Esophagus squamous epithelium (tissue), 4 donors: ENCODE data around the gene PDS5A.

Source experiments
- POLR2A ChIP-seq, 4 donors: fragments of 450-650 bp; IDR thresholded peaks; one replicate each; pipeline ENCODE4 v1.6.1; 2017; ENCODE audit warnings: antibody characterized with exemption in 4 of 4, mild to moderate bottlenecking in 4 of 4, moderate library complexity in 3 of 4
- TF ChIP-seq, protein P1 (sequence below), 6 experiments: fragments of 450-650 bp in 4 of 6; fragments of 200-600 bp in 2 of 6; sonication (generic) in 2 of 6; IDR thresholded peaks; one replicate each; pipeline ENCODE4 v1.5.1; 2016 to 2019; ENCODE audit warnings: antibody characterized with exemption in 6 of 6, mild to moderate bottlenecking in 4 of 6, moderate library complexity in 4 of 6

DNA sequence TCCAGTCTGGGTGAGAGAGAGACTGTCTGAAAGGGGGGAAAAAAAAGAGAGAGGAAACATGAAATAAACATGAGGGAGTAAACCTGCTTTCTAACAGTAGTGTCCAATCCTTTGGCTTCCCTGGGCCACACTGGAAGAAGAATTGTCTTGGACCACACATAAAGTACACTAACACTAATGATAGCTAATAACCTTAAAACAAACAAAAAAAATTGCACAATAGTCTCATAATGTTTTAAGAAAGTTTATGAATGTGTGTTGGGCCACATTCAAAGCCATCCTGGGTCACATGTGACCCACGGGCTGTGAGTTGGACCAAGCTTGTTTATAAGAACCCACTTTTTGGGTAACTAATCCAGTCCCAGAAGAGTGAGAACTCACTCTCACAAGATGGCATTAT, 30.3 kb downstream of the PDS5A start:
- TF ChIP-seq, protein P1, sequence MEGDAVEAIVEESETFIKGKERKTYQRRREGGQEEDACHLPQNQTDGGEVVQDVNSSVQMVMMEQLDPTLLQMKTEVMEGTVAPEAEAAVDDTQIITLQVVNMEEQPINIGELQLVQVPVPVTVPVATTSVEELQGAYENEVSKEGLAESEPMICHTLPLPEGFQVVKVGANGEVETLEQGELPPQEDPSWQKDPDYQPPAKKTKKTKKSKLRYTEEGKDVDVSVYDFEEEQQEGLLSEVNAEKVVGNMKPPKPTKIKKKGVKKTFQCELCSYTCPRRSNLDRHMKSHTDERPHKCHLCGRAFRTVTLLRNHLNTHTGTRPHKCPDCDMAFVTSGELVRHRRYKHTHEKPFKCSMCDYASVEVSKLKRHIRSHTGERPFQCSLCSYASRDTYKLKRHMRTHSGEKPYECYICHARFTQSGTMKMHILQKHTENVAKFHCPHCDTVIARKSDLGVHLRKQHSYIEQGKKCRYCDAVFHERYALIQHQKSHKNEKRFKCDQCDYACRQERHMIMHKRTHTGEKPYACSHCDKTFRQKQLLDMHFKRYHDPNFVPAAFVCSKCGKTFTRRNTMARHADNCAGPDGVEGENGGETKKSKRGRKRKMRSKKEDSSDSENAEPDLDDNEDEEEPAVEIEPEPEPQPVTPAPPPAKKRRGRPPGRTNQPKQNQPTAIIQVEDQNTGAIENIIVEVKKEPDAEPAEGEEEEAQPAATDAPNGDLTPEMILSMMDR (IDR thresholded peaks at IDR 0.05), result no peak
- no peak for TF ChIP-seq POLR2A (IDR thresholded peaks at IDR 0.05)
